IMR-90 (cell line): ENCODE results near the gene KCNMA1. TPM values are rescaled to one million over a fixed set of nuclear protein-coding genes. Genes with fewer than 3 reads are reported as not detected.

Source experiments
- ATAC-seq: fragments of 200-7000 bp; cut with Tn5 transposase; 2 replicates; pipeline ENCODE4 v1.9.1; 2020; ENCODE audit warnings: low read depth, mild to moderate bottlenecking, moderate library complexity
- BruUV-seq: library from RNA; stranded (reverse); fragments of 400-500 nt; replicated peaks from 2 replicates; lab custom pipeline; 2021; lab: Mats Ljungman, UMichigan
- CTCF ChIA-PET: fragments of 300-600 bp; formaldehyde crosslinking; extraction: SDS; loops from one replicate; lab custom pipeline; 2021; ENCODE audit warnings: antibody characterized with exemption; lab: Yijun Ruan, JAX
- POLR2A ChIA-PET: fragments of 300-600 bp; sonication (Branson Sonifier 250); formaldehyde crosslinking; loops from one replicate; lab custom pipeline; 2022; ENCODE audit warnings: antibody characterized with exemption; ENCODE audit not compliant: unreplicated experiment; lab: Charles Lee
- DNase-seq: peaks from one replicate; pipeline ENCODE4 v3.0.0; 2013
- H2AFZ ChIP-seq: replicated peaks from 2 replicates; pipeline ENCODE3; 2013; ENCODE audit warnings: low read length, mild to moderate bottlenecking; ENCODE audit not compliant: poor library complexity
- H2AK5ac ChIP-seq: 2 replicates; pipeline ENCODE4 v1.6.1; 2013; ENCODE audit warnings: low read depth, low read length, inconsistent platforms
- H2AK9ac ChIP-seq: replicated peaks from 2 replicates; pipeline ENCODE3; 2013; ENCODE audit warnings: mild to moderate bottlenecking, low read depth, low read length, moderate library complexity; ENCODE audit not compliant: poor library complexity
- H2BK120ac ChIP-seq: 2 replicates; pipeline ENCODE4 v1.6.1; 2013; ENCODE audit warnings: low read depth, low read length, inconsistent platforms
- H2BK15ac ChIP-seq: 3 replicates; pipeline ENCODE4 v1.6.1; 2013; ENCODE audit warnings: low read depth, low read length, inconsistent platforms
- H2BK20ac ChIP-seq: 2 replicates; pipeline ENCODE4 v1.6.1; 2013; ENCODE audit warnings: low read depth, mild to moderate bottlenecking, inconsistent platforms, low read length, moderate library complexity
- H2BK5ac ChIP-seq: 2 replicates; pipeline ENCODE4 v1.6.1; 2013; ENCODE audit warnings: mild to moderate bottlenecking, low read depth, low read length, inconsistent platforms; ENCODE audit not compliant: poor library complexity, severe bottlenecking
- H3K14ac ChIP-seq: replicated peaks from 2 replicates; pipeline ENCODE4 v1.6.1; 2013; ENCODE audit warnings: low read depth, low read length, inconsistent platforms
- H3K18ac ChIP-seq: 2 replicates; pipeline ENCODE4 v1.6.1; 2013; ENCODE audit warnings: low read depth, low read length, control low read depth
- H3K23ac ChIP-seq: 2 replicates; pipeline ENCODE4 v1.6.1; 2013; ENCODE audit warnings: low read depth, low read length, inconsistent platforms
- H3K27ac ChIP-seq: 2 replicates; pipeline ENCODE4 v1.5.1; 2013; ENCODE audit warnings: mild to moderate bottlenecking, control low read depth, low read length; ENCODE audit not compliant: insufficient read depth
- H3K27me3 ChIP-seq: 2 replicates; pipeline ENCODE4 v1.6.1; 2013; ENCODE audit warnings: low read length; ENCODE audit not compliant: control insufficient read depth, insufficient read depth
- H3K36me3 ChIP-seq: 2 replicates; pipeline ENCODE4 v1.6.1; 2013; ENCODE audit warnings: low read length, mixed read lengths; ENCODE audit not compliant: control insufficient read depth, insufficient read depth
- H3K4ac ChIP-seq: 2 replicates; pipeline ENCODE4 v1.6.1; 2013; ENCODE audit warnings: low read depth, low read length, inconsistent platforms
- H3K4me1 ChIP-seq: 2 replicates; pipeline ENCODE4 v1.6.1; 2013; ENCODE audit warnings: low read length, mixed read lengths; ENCODE audit not compliant: control insufficient read depth, insufficient read depth
- H3K4me2 ChIP-seq: 2 replicates; pipeline ENCODE4 v1.6.1; 2013; ENCODE audit warnings: low read depth, mild to moderate bottlenecking, control low read depth, low read length, moderate library complexity
- H3K4me3 ChIP-seq: 2 replicates; pipeline ENCODE4 v1.5.1; 2013; ENCODE audit warnings: low read depth, mild to moderate bottlenecking, control low read depth, low read length, moderate library complexity; ENCODE audit not compliant: insufficient read depth
- H3K56ac ChIP-seq: 2 replicates; pipeline ENCODE4 v1.6.1; 2013; ENCODE audit warnings: low read length, inconsistent platforms; ENCODE audit not compliant: insufficient read depth; ENCODE audit errors: extremely low read depth
- H3K79me1 ChIP-seq, 2 experiments: 2 replicates each; pipeline ENCODE4 v1.6.1; 2013; ENCODE audit warnings: low read length in 2 of 2, inconsistent platforms in 1 of 2, low read depth in 1 of 2
- H3K9ac ChIP-seq: 2 replicates; pipeline ENCODE4 v1.6.1; 2013; ENCODE audit warnings: low read depth, low read length, control low read depth
- H3K9me1 ChIP-seq: 2 replicates; pipeline ENCODE4 v1.6.1; 2013; ENCODE audit warnings: low read length, inconsistent platforms; ENCODE audit not compliant: insufficient read depth
- H3K9me3 ChIP-seq: 2 replicates; pipeline ENCODE4 v1.6.1; 2013; ENCODE audit warnings: low read length; ENCODE audit not compliant: control insufficient read depth, insufficient read depth
- H4K20me1 ChIP-seq: 2 replicates; pipeline ENCODE4 v1.6.1; 2013; ENCODE audit warnings: low read length, inconsistent platforms; ENCODE audit not compliant: insufficient read depth
- H4K5ac ChIP-seq: 2 replicates; pipeline ENCODE4 v1.6.1; 2013; ENCODE audit warnings: mild to moderate bottlenecking, low read depth, low read length, control low read depth
- H4K8ac ChIP-seq, 2 experiments: 2 replicates each; pipeline ENCODE4 v1.6.1; 2013; ENCODE audit warnings: low read depth in 2 of 2, low read length in 2 of 2, control low read depth in 1 of 2, inconsistent platforms in 1 of 2
- H4K91ac ChIP-seq: 2 replicates; pipeline ENCODE4 v1.6.1; 2013; ENCODE audit warnings: low read depth, low read length, inconsistent platforms; ENCODE audit not compliant: insufficient read depth
- CEBPB ChIP-seq: IDR thresholded peaks from 2 replicates; pipeline ENCODE4 v1.6.1; 2012; ENCODE audit warnings: low read depth, low read length, improper control_type of control experiment
- FOS ChIP-seq: fragments of 150-350 bp; IDR thresholded peaks from 2 replicates; pipeline ENCODE4 v1.6.1; 2016; ENCODE audit warnings: low read depth, low read length
- MAFK ChIP-seq: IDR thresholded peaks from 2 replicates; pipeline ENCODE4 v1.6.1; 2012; ENCODE audit warnings: low read depth, low read length, improper control_type of control experiment
- MAZ ChIP-seq: IDR thresholded peaks from 2 replicates; pipeline ENCODE4 v1.6.1; 2012; ENCODE audit warnings: low read depth, mild to moderate bottlenecking, low read length, improper control_type of control experiment, moderate library complexity, borderline replicate concordance
- POLR2A ChIP-seq: IDR thresholded peaks from 2 replicates; pipeline ENCODE4 v1.6.1; 2012; ENCODE audit warnings: mild to moderate bottlenecking, low read depth, low read length
- SMC3 ChIP-seq: fragments of 150-350 bp; IDR thresholded peaks from 2 replicates; pipeline ENCODE4 v1.6.1; 2016; ENCODE audit warnings: low read depth, mild to moderate bottlenecking, antibody characterized with exemption, low read length, moderate library complexity
- USF2 ChIP-seq: fragments of 150-350 bp; IDR thresholded peaks from 2 replicates; pipeline ENCODE4 v1.6.1; 2017; ENCODE audit warnings: mild to moderate bottlenecking, antibody characterized with exemption, low read length, low read depth
- WGBS, 2 experiments: methylation state at CpG; one replicate each; pipeline versions ENCODE4 v1.1.5 to v1.1.7; 2013; ENCODE audit warnings: missing lambda C conversion rate in 2 of 2; ENCODE audit not compliant: insufficient read length in 1 of 2; ENCODE audit errors: extremely low coverage in 2 of 2; 5-methylcytosine and 5-hydroxymethylcytosine counted together
- dilution Hi-C: fragments of 300-500 bp; cut with HindIII; formaldehyde crosslinking; loops from one replicate; pipeline ENCODE4 v1.14.3; 2018; ENCODE audit warnings: low sequenced_read_pairs; ENCODE audit not compliant: unreplicated experiment
- in situ Hi-C: fragments of 300-500 bp; cut with MboI; formaldehyde crosslinking; loops from 3 replicates; pipeline ENCODE4 v1.14.3; 2019; ENCODE audit warnings: low sequenced_read_pairs, inconsistent platforms, mixed read lengths
- intact Hi-C: fragments of 100-400 bp; cut with micrococcal nuclease; formaldehyde crosslinking; loops from 2 replicates; pipeline ENCODE4 v1.10.0; 2022
- polyA plus RNA-seq, 3 experiments: library from polyadenylated mRNA; depleted of rRNA; stranded (reverse); fragments of >200 nt; gene quantifications; 2 replicates each; pipeline ENCODE4 v1.2.3, GENCODE V29; 2012; ENCODE audit warnings: low replicate concordance in 1 of 3
- total RNA-seq: library from RNA; depleted of rRNA; stranded (reverse); fragments of >200 nt; gene quantifications from 2 replicates; pipeline ENCODE4 v1.2.3, GENCODE V29; 2012

KCNMA1 gene
- total and polyA plus RNA-seq, 2 of the 4 experiments (the other 2 are of a cell fraction), result 25.6 to 29.6 TPM

- POLR2A ChIA-PET, result no interaction called here
- H3K18ac ChIP-seq, result peak overlapping the region; percentile 51
- peak overlapping the region; percentile 99 for H2BK15ac ChIP-seq
- peak overlapping the region; percentile 72 for H3K56ac ChIP-seq
- peak overlapping the region; percentile 87 for H3K23ac ChIP-seq
- peak overlapping the region; percentile 87 for H2AK5ac ChIP-seq
- WGBS, 2 experiments, result 0% methylated on average over 1 of the region's 4 CpGs; no CpG with 5 or more reads in 1 of the 2 experiments
- intact Hi-C loops, result loop anchor here (10.0 kb wide), 1 partner anchor 247 kb away; no protein-coding TSS in a partner anchor
- H2BK120ac ChIP-seq, result peak overlapping the region; percentile 92
- H3K27me3 ChIP-seq, result no peaks in the 10 kb centered on the region
- H4K5ac ChIP-seq, result peak overlapping the region; percentile 23
- no peak overlapping the region for H3K4me3 ChIP-seq
- BruUV-seq, result no TSS peak
- DNase-seq (peak; percentile 66), ATAC-seq (no peak)
- H3K27ac ChIP-seq, result peak overlapping the region; percentile 57
- peak overlapping the region; percentile 87 for H3K14ac ChIP-seq
- H4K8ac ChIP-seq, result peak overlapping the region; percentile 50 to 88
- peaks cover 3% of the 10 kb centered on the region; the same call in 1 of the 2 replicates for H4K20me1 ChIP-seq
- H3K9ac ChIP-seq, result peak overlapping the region; percentile 2; the same call in 1 of the 2 replicates
- peak overlapping the region; percentile 23; the same call in 1 of the 2 replicates for H3K4me2 ChIP-seq
- H2AFZ ChIP-seq, result peak overlapping the region; percentile 83
- H4K91ac ChIP-seq, result peak overlapping the region; percentile 73
- H2BK20ac ChIP-seq, result peak overlapping the region; percentile 88
- H2AK9ac ChIP-seq, result peak overlapping the region; percentile 56
- dilution Hi-C loops, result no loop called here
- peaks cover 35% of the 10 kb centered on the region for H3K4me1 ChIP-seq
- peak overlapping the region; percentile 96 for H3K4ac ChIP-seq
- H3K9me3 ChIP-seq, result no peaks in the 10 kb centered on the region
- in situ Hi-C loops, result no loop called here
- no peak for TF ChIP-seq POLR2A
- no peak for TF ChIP-seq FOS
- TF ChIP-seq SMC3, result no peak
- peak; percentile 63 for TF ChIP-seq CEBPB
- no peak for TF ChIP-seq USF2
- no peak for TF ChIP-seq MAZ
- peak; percentile 43; the same call in 1 of the 2 replicates for TF ChIP-seq MAFK
- H2BK5ac ChIP-seq, result peak overlapping the region; percentile 79
- CTCF ChIA-PET, result interaction anchor here (0.6 kb wide), 1 partner anchor 35 kb away, joined by 4 read pairs; no protein-coding TSS in a partner anchor
- no peaks in the 10 kb centered on the region for H3K36me3 ChIP-seq
- H3K79me1 ChIP-seq, result peaks cover 0 to 28% of the 10 kb centered on the region in 2 experiments; a peak in 2 of 4 replicates
- peaks cover 35% of the 10 kb centered on the region for H3K9me1 ChIP-seq
Observed at GRCh38 chr10:77501846-77502261, 135.8 kb downstream of the KCNMA1 start.
